HL-60 (cell line): ENCODE measurements around the gene MFN2.

Experiments
- DNase-seq, 2 experiments: peaks; one replicate each; pipeline ENCODE4 v3.0.0-alpha.2; 2010 to 2020; ENCODE audit warnings: low read depth in 1 of 2, low spot score in 1 of 2
- H3K27ac ChIP-seq: fragments of 250-450 bp; sonication (Bioruptor Pico); replicated peaks from 2 replicates; pipeline ENCODE4 v1.5.1; 2020; ENCODE audit warnings: mild to moderate bottlenecking, moderate library complexity
- H3K27me3 ChIP-seq: fragments of 250-450 bp; sonication (Bioruptor Pico); 2 replicates; pipeline ENCODE4 v1.5.1; 2021; ENCODE audit warnings: mild to moderate bottlenecking, moderate library complexity; ENCODE audit not compliant: insufficient read depth, poor library complexity, severe bottlenecking
- H3K4me3 ChIP-seq: replicated peaks from 2 replicates; pipeline ENCODE4 v1.5.1; 2011; ENCODE audit warnings: mild to moderate bottlenecking, control low read depth, low read length; ENCODE audit not compliant: insufficient read depth
- CTCF ChIP-seq: IDR thresholded peaks from one replicate; pipeline ENCODE4 v1.5.1; 2011; ENCODE audit warnings: low read length, control low read depth, inconsistent platforms; ENCODE audit not compliant: insufficient read depth
- GABPA ChIP-seq: IDR thresholded peaks from 2 replicates; pipeline ENCODE4 v1.6.1; 2012; ENCODE audit warnings: low read depth
- POLR2AphosphoS5 ChIP-seq: IDR thresholded peaks from 2 replicates; pipeline ENCODE4 v1.6.1; 2012; ENCODE audit warnings: low read depth
- REST ChIP-seq: IDR thresholded peaks from 2 replicates; pipeline ENCODE4 v1.6.1; 2012; ENCODE audit warnings: low read depth; ENCODE audit not compliant: insufficient replicate concordance
- SPI1 ChIP-seq: IDR thresholded peaks from 2 replicates; pipeline ENCODE4 v1.6.1; 2012; ENCODE audit warnings: low read depth, mild to moderate bottlenecking, borderline replicate concordance

The MFN2 gene

GRCh38 chr1:11957897-11958296 lies 22.3 kb upstream of the MFN2 start:
- no peak for TF ChIP-seq SPI1
- TF ChIP-seq GABPA = no peak
- no peak for TF ChIP-seq CTCF
- TF ChIP-seq REST = no peak
- TF ChIP-seq POLR2AphosphoS5 = no peak
- no peak for DNase-seq
- H3K27me3 ChIP-seq = no peaks in the 10 kb centered on the region
- H3K27ac ChIP-seq = no peak overlapping the region
- no peak overlapping the region for H3K4me3 ChIP-seq

- no peak for TF ChIP-seq GABPA
- DNase-seq = no peak
- Histone ChIP-seq H3K27ac (no peak overlapping the region), H3K4me3 (no peak overlapping the region), H3K27me3 (no peaks in the 10 kb centered on the region)
Observed at GRCh38 chr1:11960276-11960675, 20.0 kb upstream of the MFN2 start.

GRCh38 chr1:11960715-11961114 lies 19.5 kb upstream of the MFN2 start:
- Histone ChIP-seq H3K4me3 (no peak overlapping the region), H3K27me3 (no peaks in the 10 kb centered on the region), H3K27ac (peak overlapping the region; percentile 49)
- TF ChIP-seq CTCF = no peak
- TF ChIP-seq SPI1 = peak; percentile 69; the same call in 1 of the 2 replicates
- no peak for TF ChIP-seq GABPA
- TF ChIP-seq POLR2AphosphoS5 = 0 out of 2 replicates have a peak, but pooled peaks have one; percentile 31
- TF ChIP-seq REST = no peak
- peak in 1 of 2 experiments; percentile 88 for DNase-seq

GRCh38 chr1:11961230-11961629 lies 19.0 kb upstream of the MFN2 start:
- DNase-seq = peak in 1 of 2 experiments; percentile 13
- Histone ChIP-seq H3K27me3 (no peaks in the 10 kb centered on the region), H3K4me3 (no peak overlapping the region), H3K27ac (peak overlapping the region; percentile 49)
- TF ChIP-seq GABPA = no peak
- no peak for TF ChIP-seq POLR2AphosphoS5
- no peak for TF ChIP-seq SPI1
- TF ChIP-seq CTCF = no peak
- TF ChIP-seq REST = no peak
